Measurements from ENCODE around the gene CCRL2. TPM values are rescaled to one million over a fixed set of nuclear protein-coding genes. Genes with fewer than 3 reads are reported as not detected.
"Not testable (repeated sequence)": the region's sequence is repeated elsewhere in the genome, so short reads cannot be mapped to it uniquely, and the experiment has no call there.

Gene CCRL2
- total RNA-seq, 1 experiment from 2014 or later, result 1.2 TPM

- Histone ChIP-seq H3K4me1 (replicated peaks; ENCODE audit: insufficient read depth) (peaks cover 50% of the 10 kb centered on the region), H3K9me2 (ENCODE audit: insufficient read depth) (no peaks in the 10 kb centered on the region), H3K79me2 (ENCODE audit: low read depth) (peaks cover 3% of the 10 kb centered on the region; the same call in 1 of the 2 replicates), H3K4me2 (peak overlapping the region; percentile 54), H3K27me3 (ENCODE audit: insufficient read depth, low read depth) (no peaks in the 10 kb centered on the region), H3K36me3 (ENCODE audit: low read depth) (no peaks in the 10 kb centered on the region), H3F3A (ENCODE audit: insufficient read depth, low read depth) (peaks cover 25% of the 10 kb centered on the region), H2AFZ (no peak overlapping the region), H3K4me3 (peak overlapping the region; percentile 8; the same call in 1 of the 2 replicates), H4K20me1 (ENCODE audit: insufficient read depth) (no peaks in the 10 kb centered on the region), H3K27ac (peak overlapping the region; percentile 71), H3K9me3 (ENCODE audit: insufficient read depth, low read depth) (no peaks in the 10 kb centered on the region)
- TF ChIP-seq CTCF (conservative IDR thresholded peaks at IDR 0.05), result no peak
- no peak for TF ChIP-seq EZH2 (IDR thresholded peaks at IDR 0.05; ENCODE audit: low read depth)
- intact Hi-C loops (cut with micrococcal nuclease; ENCODE audit: unreplicated experiment), result no loop called here
- POLR2A ChIA-PET (ENCODE audit: unreplicated experiment), result no interaction called here
- no TSS peak for BruUV-seq (replicated peaks)
- CTCF ChIA-PET, result no interaction called here
- peak; percentile 79 to 88 for DNase-seq
Observed at GRCh38 chr3:46422617-46423016, 15.6 kb downstream of the CCRL2 start.

GRCh38 chr3:46423588-46423987, 16.5 kb downstream of the CCRL2 start:
- H4K20me1 ChIP-seq (ENCODE audit: insufficient read depth), result no peaks in the 10 kb centered on the region
- H3K4me3 ChIP-seq, result no peak overlapping the region
- no peaks in the 10 kb centered on the region for H3K9me3 ChIP-seq (ENCODE audit: insufficient read depth, low read depth)
- TF ChIP-seq EZH2 (IDR thresholded peaks at IDR 0.05; ENCODE audit: low read depth) (no peak), CTCF (conservative IDR thresholded peaks at IDR 0.05) (no peak)
- H3K27ac ChIP-seq, result peak overlapping the region; percentile 71
- H3K79me2 ChIP-seq (ENCODE audit: low read depth), result peaks cover 7% of the 10 kb centered on the region; the same call in 1 of the 2 replicates
- peak; percentile 48 to 70 for DNase-seq
- peaks cover 60% of the 10 kb centered on the region for H3K4me1 ChIP-seq (replicated peaks; ENCODE audit: insufficient read depth)
- H3K27me3 ChIP-seq (ENCODE audit: insufficient read depth, low read depth), result no peaks in the 10 kb centered on the region
- H3K36me3 ChIP-seq (ENCODE audit: low read depth), result no peaks in the 10 kb centered on the region
- no TSS peak for BruUV-seq (replicated peaks)
- peak overlapping the region; percentile 54 for H3K4me2 ChIP-seq
- no peaks in the 10 kb centered on the region for H3K9me2 ChIP-seq (ENCODE audit: insufficient read depth)
- H3F3A ChIP-seq (ENCODE audit: insufficient read depth, low read depth), result peaks cover 35% of the 10 kb centered on the region
- POLR2A ChIA-PET (ENCODE audit: unreplicated experiment), result no interaction called here
- intact Hi-C loops (cut with micrococcal nuclease; ENCODE audit: unreplicated experiment), result no loop called here
- CTCF ChIA-PET, result no interaction called here
- H2AFZ ChIP-seq, result no peak overlapping the region

GRCh38 chr3:46426476-46426875, 19.4 kb downstream of the CCRL2 start:
- Histone ChIP-seq H3K4me3 (peak overlapping the region; percentile 56), H3K4me1 (replicated peaks; ENCODE audit: insufficient read depth) (peaks cover 79% of the 10 kb centered on the region), H3K27ac (peak overlapping the region; percentile 71), H3K79me2 (ENCODE audit: low read depth) (peaks cover 17% of the 10 kb centered on the region), H3F3A (ENCODE audit: insufficient read depth, low read depth) (peaks cover 50% of the 10 kb centered on the region), H3K4me2 (peak overlapping the region; percentile 74)
- H3K27me3 ChIP-seq (ENCODE audit: insufficient read depth, low read depth); intact Hi-C loops (cut with micrococcal nuclease; ENCODE audit: unreplicated experiment); H3K9me2 ChIP-seq (ENCODE audit: insufficient read depth); H2AFZ ChIP-seq; H4K20me1 ChIP-seq (ENCODE audit: insufficient read depth); H3K9me3 ChIP-seq (ENCODE audit: insufficient read depth, low read depth); H3K36me3 ChIP-seq (ENCODE audit: low read depth); BruUV-seq (replicated peaks); POLR2A ChIA-PET (ENCODE audit: unreplicated experiment): not testable (repeated sequence)
- CTCF ChIA-PET, result interaction anchor here (1.1 to 1.5 kb wide), 2 partner anchors 42 to 48 kb away, joined by 3 to 4 read pairs; no protein-coding TSS in a partner anchor
- DNase-seq, result peak; percentile 53 to 82

- CTCF ChIA-PET, result interaction anchor here (0.6 to 1.5 kb wide), 3 partner anchors 43 to 374 kb away, joined by 3 to 4 read pairs (median 4); no protein-coding TSS in a partner anchor
- H3K4me1 ChIP-seq (replicated peaks; ENCODE audit: insufficient read depth), result peaks cover 83% of the 10 kb centered on the region
- not testable (repeated sequence) for H3K9me2 ChIP-seq (ENCODE audit: insufficient read depth)
Observed at GRCh38 chr3:46427404-46427803, 20.3 kb downstream of the CCRL2 start.

More at GRCh38 chr3:46427404-46427803, 20.3 kb downstream of the CCRL2 start:
- peak overlapping the region; percentile 74 for H3K4me2 ChIP-seq
- POLR2A ChIA-PET (ENCODE audit: unreplicated experiment), result interaction anchor here (0.6 kb wide), 1 partner anchor 1335 kb away, joined by 3 read pairs; no protein-coding TSS in a partner anchor
- BruUV-seq (replicated peaks); intact Hi-C loops (cut with micrococcal nuclease; ENCODE audit: unreplicated experiment); H3K27me3 ChIP-seq (ENCODE audit: insufficient read depth, low read depth); H4K20me1 ChIP-seq (ENCODE audit: insufficient read depth); H2AFZ ChIP-seq; H3K9me3 ChIP-seq (ENCODE audit: insufficient read depth, low read depth); DNase-seq: not testable (repeated sequence)
- H3K36me3 ChIP-seq (ENCODE audit: low read depth), result peaks cover 12% of the 10 kb centered on the region; the same call in 1 of the 2 replicates
- peaks cover 57% of the 10 kb centered on the region for H3F3A ChIP-seq (ENCODE audit: insufficient read depth, low read depth)
- peaks cover 14% of the 10 kb centered on the region for H3K79me2 ChIP-seq (ENCODE audit: low read depth)
- H3K27ac ChIP-seq, result peak overlapping the region; percentile 90
- TF ChIP-seq CTCF (conservative IDR thresholded peaks at IDR 0.05), result peak; percentile 48
- peak overlapping the region; percentile 56; the same call in 1 of the 2 replicates for H3K4me3 ChIP-seq
